NCI-H1930 (cell line): ENCODE data around the gene SYP.
"Not testable (repeated sequence)": the region's sequence is repeated elsewhere in the genome, so short reads cannot be mapped to it uniquely, and the experiment has no call there.

Source experiments
- DNase-seq, 2 experiments: peaks; one replicate each; lab custom pipeline; 2025; lab: John Stamatoyannopoulos, UW

Gene SYP

DNA sequence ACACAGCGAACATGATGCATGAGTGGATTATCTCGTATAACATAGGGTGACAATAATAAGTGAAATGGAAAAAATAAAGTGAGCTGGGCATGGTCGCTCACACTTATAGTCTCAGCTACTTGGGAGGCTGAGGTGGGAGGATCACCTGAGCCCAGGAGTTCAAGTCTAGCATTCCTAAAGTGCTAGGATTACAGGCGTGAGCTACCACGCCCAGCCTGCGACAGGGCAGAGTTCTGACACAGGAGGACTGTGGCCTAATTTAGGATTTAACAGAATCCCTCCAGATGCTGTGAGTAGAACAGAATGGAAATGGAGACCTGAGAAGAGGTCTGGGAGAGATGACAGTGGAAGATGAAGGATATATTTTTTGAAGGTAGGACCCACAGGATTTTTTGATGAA lies 10.4 kb downstream of the SYP start:
- DNase-seq: no peak

DNA sequence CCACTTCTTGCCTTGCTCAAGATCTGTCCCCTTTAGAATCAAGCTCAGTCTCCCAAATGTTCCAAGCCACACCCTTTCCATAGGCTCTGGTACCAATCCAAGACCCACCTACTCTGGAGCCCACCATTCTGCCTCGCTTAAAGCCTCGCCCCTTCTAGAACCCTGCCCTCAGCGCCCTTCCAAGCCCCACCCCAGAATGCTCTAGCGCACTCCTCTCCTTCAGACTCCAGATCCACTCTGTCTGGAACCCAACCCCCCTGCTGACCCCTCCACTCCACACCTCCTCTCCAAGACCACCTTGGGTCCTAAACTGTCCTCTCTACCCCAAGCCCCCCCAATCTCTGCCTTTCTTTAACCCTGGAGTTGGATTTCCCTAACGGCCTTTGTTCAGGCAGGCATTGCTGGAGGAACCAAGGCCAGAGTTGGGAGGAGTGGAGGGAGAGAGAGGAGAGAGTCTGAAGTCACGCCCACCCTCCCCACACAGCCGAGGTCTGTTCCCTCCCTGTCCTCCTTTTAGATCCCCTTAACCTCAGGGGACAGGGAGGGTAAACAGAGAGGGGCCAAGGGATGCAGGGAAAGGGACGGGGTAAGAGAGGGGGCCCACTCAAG lies 11.4 kb downstream of the SYP start:
- DNase-seq: no peak

GRCh38 chrX:49187526-49187925 lies 12.5 kb downstream of the SYP start:
- no peak for DNase-seq

- no peak for DNase-seq
These were observed 13.0 kb downstream of the SYP start for GRCh38 chrX:49187028-49187394.

- DNase-seq: peak; percentile 69 to 80
These were observed 13.6 kb downstream of the SYP start, which contains the start of gene PRICKLE3 for GRCh38 chrX:49186125-49187027. TSS of gene PRICKLE3 (minus strand) at chrX:49186373. CDS start at chrX:49186297, 76 bp downstream.

DNA sequence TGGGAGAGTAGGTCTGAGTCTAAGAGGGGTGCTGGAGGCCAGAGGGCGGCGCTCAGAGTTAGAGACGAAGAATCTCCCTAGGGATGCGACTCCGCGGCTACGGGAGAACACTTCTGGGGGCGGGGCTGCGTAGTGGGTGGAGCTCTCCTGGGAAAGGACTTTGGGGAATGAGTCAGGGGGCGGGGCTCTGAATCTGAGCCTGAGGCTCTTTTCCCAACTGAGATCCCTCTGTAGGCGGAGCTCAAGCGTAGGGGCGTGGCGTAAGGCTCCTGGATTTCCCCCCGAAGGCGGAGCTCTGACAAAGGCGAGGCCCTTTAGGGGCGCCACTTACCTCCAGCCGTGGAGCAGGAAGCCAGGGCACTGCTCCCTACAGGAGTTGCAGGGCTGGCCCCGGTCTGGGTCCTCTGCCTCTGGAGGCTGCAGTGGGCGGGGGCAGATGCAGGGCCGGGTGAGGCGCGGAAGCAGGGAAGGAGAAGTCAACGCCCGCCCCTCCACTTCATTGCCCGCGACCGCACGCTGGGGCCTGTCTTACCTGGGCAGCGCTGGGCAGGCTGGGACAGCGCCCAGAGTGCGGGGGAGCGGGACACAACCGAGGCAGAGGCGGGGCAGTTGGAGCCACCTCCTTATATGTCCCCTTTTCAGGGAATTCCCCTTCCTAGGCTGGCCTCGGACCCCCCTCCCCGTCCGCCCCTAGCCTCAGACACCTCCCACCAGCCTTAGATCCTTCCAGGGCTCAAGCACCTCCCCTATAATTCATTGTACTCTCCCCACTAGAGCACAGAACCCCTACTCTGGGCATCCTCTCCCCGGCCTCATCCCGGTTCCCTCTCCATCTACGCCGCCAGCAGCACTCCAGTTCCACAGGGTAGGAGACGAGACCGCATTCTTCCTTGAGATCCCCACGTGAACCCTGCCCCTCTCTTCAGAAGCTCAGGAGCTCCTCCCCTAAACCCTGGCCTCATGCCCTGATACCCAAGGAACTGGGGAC lies 15.4 kb downstream of the SYP start:
- no peak for DNase-seq

- DNase-seq: no peak
These were observed 16.2 kb downstream of the SYP start for GRCh38 chrX:49183701-49184281.

DNA sequence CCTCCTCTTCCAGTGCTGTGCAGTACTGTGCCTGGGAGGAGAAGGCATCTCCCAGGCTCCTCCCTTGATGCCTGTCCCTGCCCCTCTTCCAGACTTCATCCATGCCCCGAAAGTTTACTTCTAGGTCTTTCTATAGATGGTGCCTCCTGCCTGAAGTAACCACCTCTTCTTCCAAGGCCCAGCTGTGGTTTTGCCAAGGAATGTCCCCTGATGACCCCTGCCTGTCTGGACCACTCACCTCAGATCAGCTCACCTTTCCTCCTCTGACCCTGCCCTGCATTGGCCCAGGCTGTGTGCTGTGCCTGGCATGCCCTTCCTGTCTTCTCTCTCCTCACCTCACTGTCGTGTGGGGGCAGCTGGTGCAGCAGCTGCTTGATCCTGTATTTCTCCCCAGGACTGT lies 20.6 kb downstream of the SYP start:
- no peak for DNase-seq

- DNase-seq: no peak
These were observed 21.5 kb downstream of the SYP start for GRCh38 chrX:49178537-49178936.

DNA sequence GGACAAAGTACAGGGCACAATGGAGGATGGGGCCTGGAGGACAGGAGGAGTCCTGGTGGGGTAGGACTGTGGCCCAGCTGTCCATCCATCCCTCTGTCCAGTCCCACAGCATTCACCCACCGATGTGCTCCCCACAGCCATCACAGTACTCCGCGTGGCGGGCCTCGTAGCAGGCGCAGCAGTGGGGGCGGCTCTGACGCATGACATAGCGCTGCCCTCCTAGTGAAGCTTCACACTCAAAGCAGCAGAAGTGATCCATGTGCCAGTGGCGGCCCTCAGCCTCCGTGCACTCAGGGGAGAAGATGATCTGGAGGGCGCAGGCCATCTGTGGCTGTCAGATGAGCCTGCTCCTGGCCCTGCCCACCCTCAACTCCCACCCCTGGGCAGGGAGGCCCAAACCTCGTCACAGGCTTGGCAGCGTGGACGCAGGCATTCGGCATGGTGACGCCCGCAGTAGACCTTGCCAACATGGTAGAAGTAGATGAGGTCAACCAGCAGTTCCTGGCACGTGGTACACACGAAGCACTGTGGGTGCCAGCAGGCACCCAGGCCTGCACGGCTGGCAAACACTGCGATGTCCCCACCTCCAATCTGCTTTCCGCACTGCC lies 22.0 kb downstream of the SYP start:
- DNase-seq: no peak

- DNase-seq: no peak
These were observed 22.6 kb downstream of the SYP start for GRCh38 chrX:49177338-49177833.

- DNase-seq: no peak
These were observed 23.3 kb downstream of the SYP start for GRCh38 chrX:49176421-49177326.

- DNase-seq: no peak
These were observed 24.3 kb downstream of the SYP start for GRCh38 chrX:49175435-49176274.

DNA sequence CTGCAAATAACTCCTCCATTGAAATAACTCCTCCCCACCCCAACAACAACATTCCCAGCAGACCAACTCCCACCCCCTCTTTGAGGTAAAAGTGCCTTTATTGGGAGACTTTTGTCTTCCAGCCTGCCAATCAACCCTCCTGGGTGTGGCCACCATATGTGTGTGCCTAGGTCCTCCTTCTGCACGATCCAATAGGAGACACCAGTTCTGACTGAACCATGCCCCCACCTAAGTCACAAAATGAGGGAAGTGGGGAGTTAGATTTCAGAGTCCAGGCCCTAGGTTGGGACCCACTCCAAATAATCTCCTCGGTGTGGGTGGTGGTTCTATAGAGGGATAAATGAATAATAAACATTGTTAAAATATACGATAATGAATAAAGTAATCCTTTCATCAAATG lies 25.3 kb downstream of the SYP start:
- no peak for DNase-seq

- not testable (repeated sequence) for DNase-seq
These were observed 26.4 kb downstream of the SYP start for GRCh38 chrX:49173544-49173943.

DNA sequence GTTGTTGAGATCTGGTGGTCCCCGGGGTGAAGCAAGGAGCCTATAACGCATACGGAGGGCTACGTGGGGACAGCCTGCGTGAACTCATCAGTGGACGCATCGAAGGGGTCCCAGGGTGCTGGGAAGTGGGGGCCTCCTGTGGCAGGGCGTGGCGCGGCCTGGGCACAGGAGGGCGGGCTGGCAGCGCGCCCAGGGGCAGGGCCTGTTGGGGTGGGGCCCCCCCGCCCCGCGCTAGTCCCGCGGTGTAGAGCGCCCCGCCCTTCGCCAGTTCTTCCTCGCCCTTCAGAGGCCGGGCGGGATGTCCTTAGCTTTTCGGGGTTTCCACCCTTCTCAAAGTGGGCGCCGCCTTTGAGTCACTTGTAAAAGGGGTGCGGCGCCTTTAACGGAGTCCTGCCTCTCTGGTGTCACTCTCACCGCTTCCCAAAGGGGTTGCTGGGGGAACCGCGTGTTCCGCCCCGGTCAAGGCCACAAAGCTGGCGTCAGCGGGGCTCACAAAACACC lies 27.7 kb downstream of the SYP start:
- peak in 1 of 2 experiments; percentile 41 for DNase-seq

GRCh38 chrX:49171752-49172279 lies 28.2 kb downstream of the SYP start, which contains the start of gene PLP2:
TSS of gene PLP2 (plus strand) at chrX:49171898. CDS start at chrX:49172001, 103 bp downstream.
- peak in 1 of 2 experiments; percentile 21 for DNase-seq

DNA sequence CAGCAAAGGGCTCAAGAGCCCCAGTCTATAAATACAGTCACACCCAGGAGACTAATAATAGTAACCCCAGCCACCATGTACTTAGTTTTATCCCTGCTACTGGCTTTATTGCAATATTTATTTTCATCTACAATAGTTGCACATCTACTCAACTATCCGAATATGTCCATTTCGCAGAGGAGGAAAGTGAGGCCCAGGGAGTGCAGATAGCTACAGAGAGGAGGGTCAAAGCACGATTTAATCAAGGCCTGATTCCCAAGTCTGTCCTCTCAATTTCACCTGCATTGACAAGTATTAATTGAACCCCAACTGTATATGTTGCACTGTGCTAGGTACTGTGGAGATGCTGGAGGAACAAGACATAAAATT lies 32.3 kb downstream of the SYP start:
- DNase-seq: no peak
